ENCODE measurements around the gene TUBB2B.
"Not testable (repeated sequence)": the region's sequence is repeated elsewhere in the genome, so short reads cannot be mapped to it uniquely, and the experiment has no call there.

Gene TUBB2B

GRCh38 chr6:3195695-3196497 is 31.6 kb downstream of the TUBB2B start:
- in situ Hi-C loops (cut with MboI; ENCODE audit: low sequenced_read_pairs, unreplicated experiment): no loop called here
- no peak for DNase-seq (ENCODE audit: low spot score)
- no peak for TF ChIP-seq CTCF (IDR thresholded peaks at IDR 0.05; ENCODE audit: borderline replicate concordance, control extremely low read depth, extremely low read depth, insufficient read depth, missing control alignments)

GRCh38 chr6:3195420-3195694 is 32.1 kb downstream of the TUBB2B start:
- no peak for DNase-seq (ENCODE audit: low spot score)
- in situ Hi-C loops (cut with MboI; ENCODE audit: low sequenced_read_pairs, unreplicated experiment): no loop called here
- TF ChIP-seq CTCF (IDR thresholded peaks at IDR 0.05; ENCODE audit: borderline replicate concordance, control extremely low read depth, extremely low read depth, insufficient read depth, missing control alignments): no peak

GRCh38 chr6:3194535-3195419 is 32.7 kb downstream of the TUBB2B start:
- DNase-seq (ENCODE audit: low spot score): peak; percentile 62
- in situ Hi-C loops (cut with MboI; ENCODE audit: low sequenced_read_pairs, unreplicated experiment): no loop called here
- no peak for TF ChIP-seq CTCF (IDR thresholded peaks at IDR 0.05; ENCODE audit: borderline replicate concordance, control extremely low read depth, extremely low read depth, insufficient read depth, missing control alignments)

GRCh38 chr6:3193102-3193849 is 34.2 kb downstream of the TUBB2B start:
- no peak for DNase-seq (ENCODE audit: low spot score)
- no peak for TF ChIP-seq CTCF (IDR thresholded peaks at IDR 0.05; ENCODE audit: borderline replicate concordance, control extremely low read depth, extremely low read depth, insufficient read depth, missing control alignments)
- in situ Hi-C loops (cut with MboI; ENCODE audit: low sequenced_read_pairs, unreplicated experiment): no loop called here

GRCh38 chr6:3190779-3191178 is 36.7 kb downstream of the TUBB2B start:
- DNase-seq (ENCODE audit: low spot score): no peak
- TF ChIP-seq CTCF (IDR thresholded peaks at IDR 0.05; ENCODE audit: borderline replicate concordance, control extremely low read depth, extremely low read depth, insufficient read depth, missing control alignments): no peak
- in situ Hi-C loops (cut with MboI; ENCODE audit: low sequenced_read_pairs, unreplicated experiment): no loop called here

- no peak for DNase-seq (ENCODE audit: low spot score)
- TF ChIP-seq CTCF (IDR thresholded peaks at IDR 0.05; ENCODE audit: borderline replicate concordance, control extremely low read depth, extremely low read depth, insufficient read depth, missing control alignments): no peak
- in situ Hi-C loops (cut with MboI; ENCODE audit: low sequenced_read_pairs, unreplicated experiment): no loop called here
Measured at GRCh38 chr6:3190056-3190455, 37.4 kb downstream of the TUBB2B start.

- DNase-seq (ENCODE audit: low spot score); in situ Hi-C loops (cut with MboI; ENCODE audit: low sequenced_read_pairs, unreplicated experiment): not testable (repeated sequence)
Measured at GRCh38 chr6:3189192-3189591, 38.3 kb downstream of the TUBB2B start.

Data from GM13976 (cell line).